ENCODE data around the gene ILK.
A peak's percentile ranks its signal among the peaks of the same experiment; 100 is the strongest.

ILK gene

DNA sequence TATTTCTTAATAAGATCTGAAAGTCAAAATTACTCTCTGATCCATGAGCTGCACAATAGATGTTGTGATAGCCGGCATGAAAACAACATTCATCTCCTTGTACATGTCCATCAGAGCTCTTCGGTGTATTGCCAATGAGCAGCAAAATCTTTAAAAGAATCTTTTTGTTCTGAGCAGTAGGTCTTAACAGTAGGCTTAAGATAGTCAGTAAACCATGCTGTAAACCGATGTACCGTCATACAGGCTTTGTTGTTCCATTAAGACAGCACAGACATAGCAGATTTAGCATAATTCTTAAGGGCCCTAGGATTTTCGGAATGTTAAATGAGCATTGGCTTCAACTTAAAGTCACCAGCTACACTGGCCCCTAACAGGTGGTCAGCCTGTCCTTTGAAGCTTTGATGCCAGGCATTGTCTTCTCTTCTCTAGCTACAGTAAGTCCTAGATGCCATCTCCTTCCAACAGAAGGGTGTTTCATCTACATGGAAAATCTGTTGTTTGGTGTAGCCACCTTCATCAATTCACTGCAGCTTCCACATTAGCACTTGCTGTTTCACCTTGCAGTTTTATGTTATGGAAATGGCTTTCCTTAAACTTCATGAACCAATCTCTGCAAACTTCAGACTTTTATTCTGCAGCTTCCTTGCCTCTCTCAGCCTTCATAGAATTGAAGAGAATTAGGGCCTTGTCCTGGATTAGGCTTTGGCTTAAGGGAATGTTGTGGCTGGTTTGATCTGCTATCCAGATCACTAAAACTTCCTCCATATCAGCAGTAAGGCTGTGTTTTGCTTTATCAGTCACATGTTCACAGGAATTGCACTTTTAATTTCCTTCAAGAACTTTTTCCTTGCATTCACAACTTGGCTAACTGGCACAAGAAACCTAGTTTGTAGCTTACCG lies 28.5 kb upstream of the ILK start:
- no peak for DNase-seq (ENCODE audit: low spot score)

DNA sequence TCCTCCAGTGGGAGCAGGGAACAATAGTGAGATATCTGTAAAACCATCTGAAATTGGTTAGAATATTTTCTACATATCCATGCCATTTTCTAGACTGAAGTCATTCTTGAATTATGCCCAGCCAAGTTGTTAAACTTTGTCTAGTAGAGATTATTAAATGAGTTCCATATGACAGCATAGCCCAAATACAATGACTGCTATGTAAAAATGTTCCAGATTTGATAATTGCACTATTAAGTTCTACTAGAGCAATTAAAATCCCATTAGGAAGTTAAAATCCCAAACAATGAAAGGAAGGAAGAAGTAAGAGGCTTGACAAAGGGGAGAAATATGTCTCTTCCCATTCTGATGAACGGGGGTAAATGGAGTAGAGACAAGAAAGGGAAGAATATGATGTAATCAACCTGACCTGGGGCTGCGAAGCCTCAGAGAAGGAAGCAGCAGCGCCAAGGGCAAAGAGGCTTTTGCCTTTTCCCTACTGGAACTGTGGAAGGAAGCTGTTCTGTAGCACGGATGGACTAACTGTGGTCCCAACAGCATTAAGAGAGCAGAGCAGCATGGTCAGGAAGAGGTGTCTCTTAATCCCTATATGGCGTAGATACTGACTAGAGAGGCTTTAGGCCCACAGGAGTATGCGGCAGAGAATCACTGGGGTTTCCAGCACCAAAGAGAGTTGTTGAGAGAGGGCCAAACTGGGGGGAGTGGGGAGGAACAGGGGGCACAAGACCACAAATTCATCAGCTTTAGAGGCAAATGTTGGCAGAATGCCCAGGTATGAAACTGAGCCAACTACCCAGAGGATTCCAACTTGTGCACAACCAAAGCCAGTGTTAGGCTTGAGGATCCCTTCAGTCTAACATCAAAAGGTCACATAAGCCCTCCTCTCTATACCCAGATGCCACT lies 26.9 kb upstream of the ILK start:
- DNase-seq (ENCODE audit: low spot score), result peak; percentile 50

DNA sequence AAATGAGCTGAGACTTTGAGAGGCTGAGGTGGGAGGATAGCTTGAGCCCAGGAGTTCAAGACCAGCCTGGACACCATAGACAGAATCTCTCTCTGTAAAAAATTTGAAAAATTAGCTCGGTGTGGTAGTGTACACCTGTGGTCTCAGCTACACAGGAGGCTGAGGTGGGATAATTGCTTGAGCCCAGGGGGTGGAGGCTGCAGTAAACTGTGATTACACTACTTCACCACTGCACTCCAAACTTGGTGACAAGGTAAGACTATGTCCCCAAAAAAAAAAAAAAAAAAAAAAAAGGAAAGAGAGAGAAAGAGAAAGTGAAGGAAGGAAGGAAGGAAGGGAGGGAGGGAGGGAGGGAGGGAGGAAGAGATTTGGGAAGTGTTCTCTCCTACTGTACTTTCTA lies 25.4 kb upstream of the ILK start:
- DNase-seq (ENCODE audit: low spot score), result no peak

DNA sequence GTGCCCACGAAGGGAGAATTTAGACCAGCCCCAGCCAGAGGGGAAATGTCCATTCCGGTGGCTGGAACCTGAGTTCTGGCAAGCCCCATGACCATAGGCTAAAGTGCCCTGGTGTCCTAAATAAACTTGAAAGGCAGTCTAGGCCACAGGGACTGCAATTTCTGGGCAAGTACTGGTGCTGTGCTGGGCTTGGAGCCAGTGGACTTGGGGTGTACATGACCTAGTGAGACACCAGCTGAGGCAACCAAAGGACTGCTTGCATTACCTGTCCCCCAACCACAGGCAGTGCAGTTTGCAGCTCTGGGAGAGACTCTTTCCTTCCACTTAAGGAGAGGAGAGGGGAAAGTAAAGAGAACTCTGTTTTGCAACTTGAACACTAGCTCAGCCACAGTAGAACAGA lies 23.9 kb upstream of the ILK start:
- no peak for DNase-seq (ENCODE audit: low spot score)

DNA sequence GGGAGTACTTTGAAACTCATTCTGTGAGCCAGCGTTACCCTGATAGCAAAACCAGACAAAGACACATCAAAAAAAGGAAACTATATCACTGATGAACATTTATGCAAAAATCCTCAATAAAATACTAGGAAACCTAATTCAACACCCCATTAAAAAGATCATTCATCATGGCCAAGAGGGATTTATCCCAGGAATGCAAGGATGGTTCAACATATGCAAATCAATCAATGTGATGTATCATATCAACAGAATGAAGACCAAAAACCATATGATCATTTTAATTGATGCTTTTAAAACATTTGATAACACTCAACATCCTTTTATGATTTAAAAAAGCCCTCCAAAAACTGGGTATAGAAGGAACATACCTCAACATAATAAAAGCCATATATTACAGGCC lies 20.0 kb upstream of the ILK start:
- DNase-seq (ENCODE audit: low spot score), result no peak

DNA sequence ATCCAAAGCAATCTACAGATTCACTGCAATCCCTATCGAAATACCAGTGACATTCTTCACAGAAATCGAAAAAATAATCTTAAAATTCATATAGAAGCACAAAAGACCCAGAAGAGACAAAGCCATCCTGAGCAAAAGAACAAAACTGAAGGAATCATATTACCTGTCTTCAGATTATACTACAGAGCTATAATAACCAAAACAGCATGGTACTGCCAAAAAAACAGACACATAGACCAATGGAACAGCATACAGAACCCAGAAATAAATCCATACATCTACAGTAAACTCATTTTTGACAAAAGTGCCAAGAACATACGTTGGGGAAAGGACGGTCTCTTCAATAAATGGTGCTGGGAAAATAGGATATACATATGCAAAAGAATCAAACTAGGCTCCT lies 19.0 kb upstream of the ILK start:
- no peak for DNase-seq (ENCODE audit: low spot score)

DNA sequence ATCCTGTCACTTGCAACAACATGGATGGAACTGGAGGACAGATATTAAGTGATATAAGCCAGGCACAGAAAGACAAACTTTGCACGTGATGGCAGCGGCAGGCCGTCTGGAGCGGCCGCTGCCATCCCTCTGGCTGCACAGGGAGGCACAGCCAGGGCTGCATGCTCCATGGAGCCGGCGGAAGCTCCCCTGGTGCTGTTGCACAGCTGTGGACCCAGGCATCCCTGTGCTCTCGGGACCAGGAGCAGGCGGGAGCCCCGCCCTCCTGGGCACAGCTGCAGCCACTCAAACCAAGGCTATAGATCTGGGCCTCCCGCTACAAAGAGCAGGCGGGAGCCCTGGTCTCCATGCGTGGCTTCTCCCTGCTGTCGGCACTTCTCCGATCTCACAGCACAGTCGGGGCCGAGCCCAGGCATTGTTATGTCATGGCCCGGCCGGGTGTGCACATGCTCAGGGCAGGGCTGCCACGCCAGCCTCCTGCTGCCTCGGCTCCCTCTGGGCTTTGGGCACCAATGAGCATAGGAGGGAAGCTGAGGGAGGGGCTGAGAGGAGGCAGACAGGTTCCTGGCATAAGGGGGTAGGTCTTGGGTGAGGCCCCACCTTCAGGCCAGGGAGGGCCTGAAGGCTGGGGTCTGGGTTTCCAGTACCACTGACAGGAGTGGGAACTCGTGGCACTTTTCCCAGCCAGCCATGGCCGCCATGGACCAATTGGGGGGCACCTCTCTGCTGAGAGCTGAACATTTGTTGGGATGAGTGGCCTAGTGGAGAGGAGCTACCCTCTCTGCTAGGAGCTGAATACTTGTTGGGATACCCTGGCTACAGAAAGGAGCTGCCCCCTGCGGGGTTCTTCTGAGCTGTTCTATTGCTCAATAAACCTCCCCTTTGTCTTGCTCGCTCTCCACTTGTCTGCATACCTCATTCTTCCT lies 16.9 kb upstream of the ILK start:
- DNase-seq (ENCODE audit: low spot score), result no peak

DNA sequence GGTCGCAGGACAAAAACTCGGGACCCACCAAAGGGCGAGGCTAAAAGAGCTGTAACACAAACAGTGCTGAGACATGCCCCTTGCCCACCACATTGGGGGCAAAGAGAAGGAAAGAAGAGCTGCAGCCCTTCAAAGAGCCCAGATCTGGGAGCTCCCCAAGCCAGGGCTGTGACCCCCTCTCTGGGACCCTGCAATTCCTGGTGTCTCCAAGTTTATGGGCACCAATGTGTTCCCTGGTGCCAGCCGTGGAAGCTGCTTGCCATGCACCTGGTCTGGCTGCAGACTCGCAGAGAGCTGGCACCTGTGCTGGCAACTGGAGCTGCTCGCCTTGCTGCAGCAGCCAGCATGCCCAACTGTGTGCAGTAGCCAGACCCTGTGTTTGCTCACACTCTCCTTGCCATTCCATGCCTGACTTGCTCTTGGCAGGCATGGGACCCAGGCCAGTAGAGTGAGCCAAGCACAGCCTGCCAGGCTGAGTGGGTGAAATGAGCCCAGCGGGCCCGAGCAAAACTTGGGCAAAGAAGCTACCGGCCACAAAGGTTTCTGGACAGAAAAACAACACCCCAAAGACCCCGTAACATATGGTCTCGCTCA lies 16.1 kb upstream of the ILK start:
- no peak for DNase-seq (ENCODE audit: low spot score)

DNA sequence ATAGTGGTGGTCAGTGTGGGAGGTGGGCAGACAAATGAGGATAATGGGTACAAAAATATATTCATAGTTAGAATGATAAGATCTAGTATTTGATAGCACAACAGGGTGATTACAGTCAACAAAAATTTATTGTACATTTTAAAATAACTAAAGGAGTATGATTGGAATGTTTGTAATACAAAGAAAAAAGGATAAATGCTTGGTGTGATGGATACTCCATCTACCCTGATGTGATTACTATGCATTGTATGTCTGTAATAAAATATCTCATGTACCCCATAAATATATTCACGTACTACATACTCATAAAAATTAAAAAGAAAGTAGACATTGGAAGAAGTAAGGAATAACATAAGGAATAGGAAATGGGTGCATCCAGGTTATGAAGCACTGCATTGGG lies 15.6 kb upstream of the ILK start:
- no peak for DNase-seq (ENCODE audit: low spot score)

DNA sequence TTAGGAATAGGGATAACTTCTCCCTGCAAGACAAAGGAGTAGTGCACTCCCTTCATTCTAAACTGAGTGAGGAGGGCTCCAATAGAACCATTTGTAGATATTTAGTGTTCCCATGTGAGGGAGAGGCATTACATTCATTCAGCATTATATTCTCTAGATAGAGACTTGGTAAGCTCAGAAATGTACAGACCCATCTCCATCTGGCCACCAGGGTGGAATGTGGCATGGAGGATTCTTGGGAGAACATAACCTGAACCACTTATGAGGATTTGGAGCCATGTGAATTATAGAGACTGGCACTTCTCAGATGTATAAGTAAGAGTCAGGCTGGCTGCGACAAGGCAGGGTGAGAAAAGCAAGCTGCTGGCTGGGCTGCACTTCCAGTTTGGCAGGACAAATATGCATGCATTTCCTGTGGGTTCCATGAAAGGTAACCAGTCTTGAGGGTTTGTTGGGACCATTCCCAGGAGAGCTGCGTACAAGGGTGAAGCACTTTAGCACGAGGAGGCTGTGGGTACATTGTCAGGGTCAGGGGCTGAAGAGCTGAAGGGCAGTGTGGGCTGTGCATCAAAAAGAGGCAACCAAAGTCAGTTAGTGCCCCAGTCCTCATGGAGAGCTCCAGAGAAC lies 9.3 kb upstream of the ILK start:
- no peak for DNase-seq (ENCODE audit: low spot score)

DNA sequence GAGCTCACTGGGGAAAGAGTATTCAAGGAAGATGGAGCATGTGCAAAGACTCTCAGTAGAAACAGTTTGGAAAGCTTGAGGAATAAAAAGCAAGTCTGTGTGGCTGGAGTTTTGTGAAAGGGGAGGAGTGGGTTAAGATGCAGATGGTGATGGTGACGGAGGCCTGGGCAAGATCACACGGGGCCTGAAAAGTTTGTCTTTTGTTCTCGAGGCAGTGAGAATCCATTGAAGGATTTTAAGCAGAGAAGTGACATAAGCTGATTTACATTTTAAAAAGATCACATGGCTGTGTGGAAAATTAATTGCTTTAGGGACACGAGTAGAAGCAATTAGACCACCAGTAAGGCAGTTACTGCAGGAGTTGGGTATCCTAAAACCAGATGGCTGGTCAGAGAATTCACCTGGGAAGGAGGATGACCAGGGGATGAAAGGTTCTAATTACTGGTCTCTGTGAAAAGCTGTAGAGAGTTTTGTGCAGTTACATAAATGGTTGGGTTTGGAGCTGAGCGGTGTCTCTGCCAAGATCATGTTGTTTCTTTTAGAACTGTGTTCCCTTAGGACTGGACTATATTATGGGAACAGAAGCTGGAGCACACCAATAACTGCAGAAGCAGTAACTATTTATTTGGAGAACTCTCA lies 7.2 kb upstream of the ILK start:
- DNase-seq (ENCODE audit: low spot score), result no peak

DNA sequence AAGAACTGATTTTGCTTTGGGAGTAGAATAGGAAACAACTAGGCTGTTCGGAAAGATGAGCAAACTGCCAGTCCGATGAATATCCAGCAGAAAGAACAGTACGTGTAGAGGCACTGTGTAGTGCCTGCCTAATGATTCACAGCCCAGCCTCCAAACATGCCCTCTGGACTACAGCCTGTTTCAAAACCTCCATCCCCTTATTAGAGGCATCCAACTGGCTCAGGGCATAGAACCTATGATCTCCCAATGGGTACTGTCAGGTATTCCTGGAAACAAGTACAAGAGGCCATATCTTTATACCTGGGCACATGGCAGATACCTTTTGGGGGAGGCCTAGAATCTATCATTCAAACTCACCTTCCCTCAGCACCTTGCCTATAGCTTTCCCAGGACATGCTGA lies 5.0 kb upstream of the ILK start:
- no peak for DNase-seq (ENCODE audit: low spot score)

DNA sequence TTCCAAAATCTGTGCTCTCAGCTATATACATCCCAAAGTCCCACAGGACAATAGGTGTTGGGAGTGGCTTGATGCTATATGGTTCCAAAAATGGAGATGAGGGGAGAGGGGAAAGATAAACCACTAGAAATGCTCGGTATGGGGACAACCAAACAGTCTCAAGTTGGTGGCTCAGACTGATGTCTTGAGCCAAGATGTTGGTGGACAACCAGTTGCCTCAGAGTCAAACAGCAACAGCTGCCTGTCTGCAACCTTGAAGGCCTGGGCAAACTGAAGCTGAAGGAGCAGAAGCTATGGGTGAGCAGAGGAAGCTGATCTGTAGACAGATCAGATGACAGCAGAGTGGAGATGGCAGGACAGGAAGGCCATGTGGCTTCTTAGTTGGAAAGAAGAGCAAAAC lies 4.1 kb upstream of the ILK start:
- DNase-seq (ENCODE audit: low spot score), result no peak

DNA sequence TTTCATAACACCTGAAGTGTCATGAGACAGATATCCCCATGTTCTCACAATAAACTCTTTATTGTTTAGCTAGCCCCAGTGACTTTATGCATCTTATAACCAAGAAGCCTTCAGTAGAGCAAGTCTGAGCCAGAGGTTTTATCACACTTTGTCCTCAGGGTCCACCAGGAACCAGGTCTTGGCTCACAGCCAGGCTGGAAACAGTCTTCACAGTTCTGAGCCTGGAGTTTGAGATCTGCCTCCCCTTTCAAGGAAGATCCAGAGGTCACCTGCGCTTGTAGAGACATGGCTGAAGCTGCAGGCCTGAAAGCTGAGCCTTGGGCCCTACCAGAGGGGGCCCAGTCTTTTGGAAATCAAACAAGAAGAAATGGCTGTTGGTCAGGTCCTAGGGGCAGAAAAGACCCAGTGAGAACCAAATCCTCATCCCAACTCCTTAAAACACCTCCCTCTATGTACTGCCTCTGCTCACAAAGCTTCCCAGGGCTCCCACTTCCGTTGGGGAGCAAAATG lies 3.6 kb upstream of the ILK start:
- no peak for DNase-seq (ENCODE audit: low spot score)

DNA sequence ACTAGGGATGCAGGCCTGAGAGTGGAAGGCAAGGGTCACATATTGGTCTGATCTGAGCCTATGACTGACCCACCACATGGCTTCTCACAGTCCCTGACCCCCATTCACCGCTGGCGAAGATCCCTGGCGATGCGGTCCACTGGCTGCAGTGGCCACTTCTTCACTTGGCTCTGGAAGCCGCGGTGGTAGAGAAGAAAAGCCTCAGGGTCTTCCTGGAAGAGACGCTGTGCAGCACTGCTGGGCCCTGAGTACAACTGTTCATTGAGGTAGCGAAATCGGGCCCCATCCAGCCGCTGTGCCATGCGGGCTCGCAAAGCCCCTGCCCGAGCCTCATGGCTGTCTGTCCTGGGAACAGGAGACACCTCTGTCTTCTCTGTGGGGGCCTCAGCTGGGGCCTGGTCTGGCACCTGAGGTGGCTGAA lies 2.5 kb upstream of the ILK start:
- no peak for DNase-seq (ENCODE audit: low spot score)

DNA sequence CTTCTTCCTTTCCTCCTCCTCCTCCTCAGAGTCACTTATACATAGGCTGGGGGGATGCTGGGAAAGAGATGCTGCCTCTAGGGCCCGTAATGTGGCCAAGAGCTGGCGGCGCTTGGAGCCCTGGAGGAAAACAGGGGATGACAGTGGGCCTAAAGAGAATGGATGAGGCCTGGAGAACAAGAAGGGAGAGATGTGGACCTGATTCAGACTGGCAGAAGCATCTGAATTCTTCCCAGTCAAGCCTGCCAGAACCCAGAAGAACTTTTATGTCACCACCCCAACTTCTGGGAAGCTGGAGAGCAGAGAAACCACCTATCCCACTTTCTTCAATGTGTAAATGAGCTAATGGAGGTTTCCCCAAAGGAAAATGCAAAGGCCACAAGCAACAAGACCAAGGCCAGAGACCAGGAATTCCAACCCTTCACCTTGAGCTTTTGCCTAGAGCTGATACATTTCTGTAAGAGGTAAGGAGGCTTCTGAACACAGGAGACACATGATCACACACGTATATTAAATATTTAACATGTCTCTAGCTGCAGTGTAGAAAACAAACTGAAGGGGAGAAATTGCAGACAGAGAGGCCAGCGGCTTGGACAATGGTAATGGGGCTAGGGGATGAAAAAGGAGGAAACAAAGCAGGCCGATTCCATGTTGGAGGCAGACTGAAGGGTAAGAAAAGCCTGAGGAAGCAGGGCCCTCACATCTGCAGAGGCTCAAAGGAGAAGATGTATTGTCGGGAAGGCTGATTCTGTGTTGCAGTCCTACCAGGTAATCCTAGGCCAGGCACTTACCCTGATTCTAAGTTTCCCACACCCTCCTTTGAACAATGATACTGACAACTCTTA lies 1.3 kb upstream of the ILK start:
- DNase-seq (ENCODE audit: low spot score), result no peak

DNA sequence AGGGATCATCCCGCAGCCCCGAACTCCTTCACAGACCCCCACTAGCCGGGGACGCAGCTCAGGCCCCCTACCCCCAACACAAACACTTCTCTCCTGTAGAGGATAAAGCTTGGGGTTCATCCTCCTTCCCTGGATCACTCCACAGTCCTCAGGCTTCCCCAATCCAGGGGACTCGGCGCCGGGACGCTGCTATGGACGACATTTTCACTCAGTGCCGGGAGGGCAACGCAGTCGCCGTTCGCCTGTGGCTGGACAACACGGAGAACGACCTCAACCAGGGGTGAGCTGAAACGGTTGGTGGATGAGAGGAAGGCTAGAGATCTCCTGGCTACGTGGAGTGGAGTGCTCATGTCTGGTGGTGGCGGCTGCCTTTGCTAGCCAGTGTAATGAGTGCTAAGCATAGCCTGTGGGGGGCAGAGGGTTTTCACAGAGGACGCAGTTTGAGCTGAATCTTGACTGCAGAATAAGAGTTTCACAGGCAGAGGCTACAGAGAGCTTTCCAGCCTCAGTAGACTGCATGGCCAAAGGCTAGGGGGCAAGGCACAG lies 580 bp downstream of the ILK start:
- DNase-seq (ENCODE audit: low spot score), result peak; percentile 58

DNA sequence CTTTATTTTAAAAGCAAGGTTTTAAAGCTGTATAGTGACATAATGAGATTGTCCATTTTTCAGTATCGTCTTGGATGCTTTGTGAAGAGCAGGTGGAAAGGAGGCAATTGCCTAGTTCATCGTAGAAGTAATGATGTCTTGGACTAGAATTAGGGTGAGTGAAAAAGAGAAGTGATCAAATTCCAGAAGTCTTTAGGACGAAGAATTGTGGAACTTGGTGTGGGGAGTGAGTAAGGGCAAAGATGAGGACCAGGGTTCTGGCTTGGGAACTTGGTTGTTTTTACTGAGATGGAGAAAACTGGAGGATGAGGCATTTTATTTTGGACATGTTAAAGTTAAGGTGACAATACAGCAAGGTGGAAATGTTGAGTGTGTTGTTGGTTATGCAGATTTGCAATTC lies 1.2 kb downstream of the ILK start:
- DNase-seq (ENCODE audit: low spot score), result no peak

DNA sequence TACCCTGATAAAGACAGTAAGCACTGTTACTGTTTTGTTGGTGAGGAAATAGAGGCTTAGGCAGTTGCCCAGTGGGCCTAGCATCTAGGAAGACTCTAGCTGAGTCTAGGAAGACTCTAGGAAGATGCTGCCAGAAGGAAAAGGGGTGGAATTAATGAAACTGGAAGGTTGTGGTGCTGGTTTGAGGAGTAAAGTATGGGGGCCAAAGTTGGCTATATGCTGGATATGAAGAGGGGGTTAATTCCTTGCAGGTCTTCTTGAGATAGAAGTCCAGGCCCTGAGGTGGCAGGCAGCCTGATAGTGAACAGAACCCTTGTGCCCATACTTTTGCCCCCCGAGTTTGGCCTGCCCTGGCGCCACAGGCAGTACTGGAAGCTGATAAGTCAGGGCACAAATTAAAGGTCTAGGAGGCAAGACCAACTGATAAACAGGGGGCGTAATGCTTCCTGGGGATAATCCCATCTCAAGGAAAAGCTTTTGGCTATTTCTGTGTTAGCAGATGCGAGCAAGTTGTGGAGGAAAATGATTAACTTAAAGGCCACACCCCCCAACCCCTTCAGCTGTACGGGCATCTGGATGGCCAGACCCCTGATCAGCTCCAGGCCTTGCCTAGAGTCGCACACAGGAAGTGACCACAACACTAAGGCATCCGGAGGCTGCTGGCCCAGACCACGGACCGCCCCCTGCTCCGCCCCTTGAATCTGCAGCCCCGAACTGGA lies 3.1 kb downstream of the ILK start:
- no peak for DNase-seq (ENCODE audit: low spot score)
